ENCODE data around the gene NEURL1. TPM values are rescaled to one million over a fixed set of nuclear protein-coding genes. Genes with fewer than 3 reads are reported as not detected.
A peak's percentile ranks its signal among the peaks of the same experiment; 100 is the strongest.

NEURL1 gene
- total and polyA plus RNA-seq, 8 donors, result 11.0 to 69.9 (median 18.6) TPM

- no peak for FAIRE-seq
- 45 to 51% methylated on average over 14 of the region's 14 CpGs for WGBS, 2 donors
- peak overlapping the region; percentile 26 to 53 (median 46) for H3K4me3 ChIP-seq
Observed at GRCh38 chr10:103451091-103451813, 42.3 kb upstream of the NEURL1 start.

GRCh38 chr10:103451831-103452505 is 41.5 kb upstream of the NEURL1 start, which contains the start of gene CALHM2:
TSS of gene CALHM2 (minus strand) at chr10:103452370. CDS start at chr10:103449941, 2,429 bp downstream.
- TF ChIP-seq CTCF (IDR thresholded peaks at IDR 0.05), result no peak
- FAIRE-seq (no peak), DNase-seq (peak in 5 of 6 donors; percentile 50 to 83 (median 59)), ATAC-seq (peak; percentile 78 to 89 (median 83))
- Histone ChIP-seq H3K27me3 (no peaks in the 10 kb centered on the region), H3K4me1 (peaks cover 0 to 4% (median 0%) of the 10 kb centered on the region in 3 donors), H3K36me3 (peaks cover 0 to 5% (median 0%) of the 10 kb centered on the region in 3 donors), H3K27ac (peak within 1 kb of the TSS; percentile 10 to 47 (median 29)), H3K4me3 (peak within 1 kb of the TSS; percentile 26 to 53 (median 46)), H3K9me3 (no peaks in the 10 kb centered on the region)
- 10 to 12% methylated on average over 23 to 32 of the region's 32 CpGs for WGBS, 2 donors
- intact Hi-C loops (cut with DNase I), result no loop called here

More at GRCh38 chr10:103451091-103451813, 42.3 kb upstream of the NEURL1 start:
- intact Hi-C loops (cut with DNase I), result no loop called here
- Histone ChIP-seq H3K27me3 (no peaks in the 10 kb centered on the region), H3K27ac (peak overlapping the region; percentile 10 to 47 (median 29)), H3K4me1 (peaks cover 0 to 4% (median 0%) of the 10 kb centered on the region in 3 donors), H3K9me3 (no peaks in the 10 kb centered on the region), H3K36me3 (peaks cover 0 to 5% (median 0%) of the 10 kb centered on the region in 3 donors)
- ATAC-seq (peak; percentile 20 to 49 (median 38)), DNase-seq (peak in 2 of 6 donors; percentile 38 to 55)
- no peak for TF ChIP-seq CTCF (IDR thresholded peaks at IDR 0.05)

- H3K9me3 ChIP-seq, result no peaks in the 10 kb centered on the region
- FAIRE-seq, result no peak
- H3K4me1 ChIP-seq, result peaks cover 0 to 4% (median 0%) of the 10 kb centered on the region in 3 donors
- ATAC-seq, result peak in 1 of 4 donors; percentile 2
- intact Hi-C loops (cut with DNase I), result no loop called here
- TF ChIP-seq CTCF (IDR thresholded peaks at IDR 0.05), result no peak
- no peaks in the 10 kb centered on the region for H3K27me3 ChIP-seq
- peak overlapping the region in 3 of 4 donors; percentile 17 to 47 (median 41) for H3K27ac ChIP-seq
- no peak for DNase-seq
- peaks cover 0 to under 1% (median 0%) of the 10 kb centered on the region in 3 donors for H3K36me3 ChIP-seq
- peak overlapping the region; percentile 26 to 53 (median 46) for H3K4me3 ChIP-seq
- 35 to 38% methylated on average over 27 of the region's 27 CpGs for WGBS, 2 donors
Observed at GRCh38 chr10:103452506-103453230, 40.8 kb upstream of the NEURL1 start.

- Histone ChIP-seq H3K36me3 (no peaks in the 10 kb centered on the region), H3K27me3 (no peaks in the 10 kb centered on the region), H3K4me1 (peaks cover 0 to 4% (median 0%) of the 10 kb centered on the region in 3 donors), H3K4me3 (no peak overlapping the region), H3K9me3 (no peaks in the 10 kb centered on the region), H3K27ac (no peak overlapping the region)
- intact Hi-C loops (cut with DNase I), result no loop called here
- TF ChIP-seq CTCF (IDR thresholded peaks at IDR 0.05), result no peak
- no peak for DNase-seq
- FAIRE-seq, result no peak
- ATAC-seq, result no peak
- WGBS, 2 donors, result 83% methylated on average over 4 of the region's 4 CpGs
Observed at GRCh38 chr10:103454026-103454425, 39.5 kb upstream of the NEURL1 start.

Data from pancreas (tissue), 10 donors.